Skin epidermis (tissue), 12 donors: Measurements from ENCODE around the gene SLC25A10.

ENCODE experiments used
- H3K27ac ChIP-seq, 21 experiments: fragments of 200-600 bp; sonication (generic) in 11 of 21; one replicate each; pipeline ENCODE4 v1.5.0; 2020; ENCODE audit warnings: mild to moderate bottlenecking in 3 of 21, inconsistent platforms in 2 of 21, moderate library complexity in 2 of 21
- H3K4me3 ChIP-seq, 7 experiments: fragments of 200-600 bp; sonication (generic) in 2 of 7; one replicate each; pipeline ENCODE4 v1.5.0; 2020; ENCODE audit warnings: inconsistent platforms in 2 of 7, mild to moderate bottlenecking in 2 of 7, moderate library complexity in 1 of 7

SLC25A10 gene

GRCh38 chr17:81702934-81703746 lies 8.9 kb upstream of the SLC25A10 start, which contains the start of gene MRPL12:
MRPL12 (plus strand) TSS chr17:81703367; CDS start chr17:81703502, 135 bp downstream.
- Histone ChIP-seq H3K27ac (peak within 1 kb of the TSS; percentile 65 to 99 (median 96)), H3K4me3 (peak within 1 kb of the TSS; percentile 67 to 97 (median 90))

- peak overlapping the region; percentile 67 to 97 (median 90) for H3K4me3 ChIP-seq
These were observed 8.1 kb upstream of the SLC25A10 start for GRCh38 chr17:81703747-81704654.

GRCh38 chr17:81705518-81706231 lies 6.4 kb upstream of the SLC25A10 start:
- H3K27ac ChIP-seq, result no peak overlapping the region
- H3K4me3 ChIP-seq, result no peak overlapping the region

More at GRCh38 chr17:81703747-81704654, 8.1 kb upstream of the SLC25A10 start:
- H3K27ac ChIP-seq, result peak overlapping the region; percentile 57 to 99 (median 96)

GRCh38 chr17:81706232-81706611 lies 5.9 kb upstream of the SLC25A10 start:
- Histone ChIP-seq H3K27ac (no peak overlapping the region), H3K4me3 (no peak overlapping the region)

GRCh38 chr17:81706757-81707624 lies 5.1 kb upstream of the SLC25A10 start:
- Histone ChIP-seq H3K4me3 (no peak overlapping the region), H3K27ac (no peak overlapping the region)

GRCh38 chr17:81707725-81708646 lies 4.1 kb upstream of the SLC25A10 start:
- Histone ChIP-seq H3K27ac (no peak overlapping the region), H3K4me3 (no peak overlapping the region)

GRCh38 chr17:81708739-81709185 lies 3.3 kb upstream of the SLC25A10 start:
- Histone ChIP-seq H3K27ac (no peak overlapping the region), H3K4me3 (no peak overlapping the region)

- H3K4me3 ChIP-seq, result peak overlapping the region in 2 of 7 experiments; percentile 79 to 84
- peak overlapping the region in 6 of 21 experiments; percentile 10 to 76 (median 46) for H3K27ac ChIP-seq
These were observed 1.4 kb upstream of the SLC25A10 start for GRCh38 chr17:81710514-81711308.

GRCh38 chr17:81712468-81713003 lies 452 bp downstream of the SLC25A10 start:
- peak overlapping the region in 17 of 21 experiments; percentile 13 to 87 (median 61) for H3K27ac ChIP-seq

GRCh38 chr17:81713004-81713555 lies 996 bp downstream of the SLC25A10 start:
- Histone ChIP-seq H3K27ac (peak overlapping the region in 14 of 21 experiments; percentile 13 to 87 (median 64)), H3K4me3 (peak overlapping the region; percentile 47 to 89 (median 75))

More at GRCh38 chr17:81712468-81713003, 452 bp downstream of the SLC25A10 start:
- H3K4me3 ChIP-seq, result peak overlapping the region; percentile 47 to 89 (median 75)

- Histone ChIP-seq H3K27ac (peak overlapping the region in 5 of 21 experiments; percentile 18 to 87 (median 81)), H3K4me3 (peak overlapping the region in 6 of 7 experiments; percentile 2 to 84 (median 72))
These were observed 1.7 kb downstream of the SLC25A10 start for GRCh38 chr17:81713556-81714411.

- no peak overlapping the region for H3K27ac ChIP-seq
- H3K4me3 ChIP-seq, result no peak overlapping the region
These were observed 2.5 kb downstream of the SLC25A10 start for GRCh38 chr17:81714412-81715106.

GRCh38 chr17:81715107-81715871 lies 3.2 kb downstream of the SLC25A10 start:
- H3K27ac ChIP-seq, result no peak overlapping the region
- no peak overlapping the region for H3K4me3 ChIP-seq
